Thyroid gland (tissue), 4 donors: ENCODE results near the gene SLC23A2. TPM values are rescaled to one million over a fixed set of nuclear protein-coding genes. Genes with fewer than 3 reads are reported as not detected.

Source experiments
- DNase-seq, 2 donors: peaks; one replicate each; pipeline ENCODE4 v3.0.0-alpha.2; 2019
- H3K27ac ChIP-seq, 3 donors: fragments of 200-600 bp; sonication (generic); 1 replicate in 2 of 3; 2 replicates in 1 of 3; pipeline ENCODE4 v1.5.1; 2016 to 2019; ENCODE audit warnings: mild to moderate bottlenecking in 1 of 3, moderate library complexity in 1 of 3
- H3K27me3 ChIP-seq: fragments of 200-600 bp; sonication (generic); one replicate; pipeline ENCODE4 v1.5.1; 2019
- H3K36me3 ChIP-seq, 2 donors: fragments of 200-600 bp; sonication (generic); one replicate each; pipeline ENCODE4 v1.5.1; 2016 to 2019
- H3K4me1 ChIP-seq, 2 donors: fragments of 200-600 bp; sonication (generic); one replicate each; pipeline ENCODE4 v1.5.1; 2017 to 2019
- H3K4me3 ChIP-seq, 3 donors: fragments of 200-600 bp; sonication (generic); replicated peaks in 1 of 3; 1 replicate in 2 of 3; 2 replicates in 1 of 3; pipeline ENCODE4 v1.5.1; 2016; ENCODE audit warnings: mild to moderate bottlenecking in 1 of 3
- H3K9me3 ChIP-seq: fragments of 200-600 bp; sonication (generic); one replicate; pipeline ENCODE4 v1.5.1; 2017
- POLR2A ChIP-seq, 2 donors: fragments of 450-650 bp; IDR thresholded peaks; one replicate each; pipeline ENCODE4 v1.6.1; 2017; ENCODE audit warnings: antibody characterized with exemption in 2 of 2, mild to moderate bottlenecking in 2 of 2, moderate library complexity in 1 of 2
- WGBS, 2 donors: methylation state at CpG; one replicate each; pipeline ENCODE4 v1.1.5; 2017; 5-methylcytosine and 5-hydroxymethylcytosine counted together
- intact Hi-C: fragments of 100-400 bp; cut with DNase I; formaldehyde crosslinking; loops from one replicate; pipeline ENCODE4 v1.15.1; 2023
- total RNA-seq, 4 donors: library from RNA; depleted of rRNA; stranded (reverse); fragments of >200 nt; gene quantifications; one replicate each; pipeline ENCODE4 v1.2.3, GENCODE V29; 2016
- TF ChIP-seq, protein P1 (sequence below), 6 experiments: fragments of 200-600 bp in 3 of 6; fragments of 450-650 bp in 3 of 6; sonication (generic) in 3 of 6; IDR thresholded peaks; one replicate each; pipeline ENCODE4 v1.5.1; 2016 to 2019; ENCODE audit warnings: antibody characterized with exemption in 6 of 6, mild to moderate bottlenecking in 2 of 6, inconsistent platforms in 1 of 6, moderate library complexity in 1 of 6

Gene SLC23A2
- total RNA-seq, 4 donors from 2014 or later = 36.3 to 67.1 (median 53.7) TPM

GRCh38 chr20:4904127-4904860 lies 97.0 kb downstream of the SLC23A2 start:
- no peaks in the 10 kb centered on the region for H3K27me3 ChIP-seq
- H3K4me3 ChIP-seq = no peak overlapping the region
- intact Hi-C loops = no loop called here
- no peaks in the 10 kb centered on the region for H3K9me3 ChIP-seq
- TF ChIP-seq, protein P1, sequence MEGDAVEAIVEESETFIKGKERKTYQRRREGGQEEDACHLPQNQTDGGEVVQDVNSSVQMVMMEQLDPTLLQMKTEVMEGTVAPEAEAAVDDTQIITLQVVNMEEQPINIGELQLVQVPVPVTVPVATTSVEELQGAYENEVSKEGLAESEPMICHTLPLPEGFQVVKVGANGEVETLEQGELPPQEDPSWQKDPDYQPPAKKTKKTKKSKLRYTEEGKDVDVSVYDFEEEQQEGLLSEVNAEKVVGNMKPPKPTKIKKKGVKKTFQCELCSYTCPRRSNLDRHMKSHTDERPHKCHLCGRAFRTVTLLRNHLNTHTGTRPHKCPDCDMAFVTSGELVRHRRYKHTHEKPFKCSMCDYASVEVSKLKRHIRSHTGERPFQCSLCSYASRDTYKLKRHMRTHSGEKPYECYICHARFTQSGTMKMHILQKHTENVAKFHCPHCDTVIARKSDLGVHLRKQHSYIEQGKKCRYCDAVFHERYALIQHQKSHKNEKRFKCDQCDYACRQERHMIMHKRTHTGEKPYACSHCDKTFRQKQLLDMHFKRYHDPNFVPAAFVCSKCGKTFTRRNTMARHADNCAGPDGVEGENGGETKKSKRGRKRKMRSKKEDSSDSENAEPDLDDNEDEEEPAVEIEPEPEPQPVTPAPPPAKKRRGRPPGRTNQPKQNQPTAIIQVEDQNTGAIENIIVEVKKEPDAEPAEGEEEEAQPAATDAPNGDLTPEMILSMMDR (IDR thresholded peaks at IDR 0.05) = no peak
- no peak for TF ChIP-seq POLR2A (IDR thresholded peaks at IDR 0.05)
- DNase-seq = no peak
- no peak overlapping the region for H3K27ac ChIP-seq
- 96 to 98% methylated on average over 4 of the region's 4 CpGs for WGBS, 2 donors
- no peaks in the 10 kb centered on the region for H3K36me3 ChIP-seq
- H3K4me1 ChIP-seq = no peaks in the 10 kb centered on the region

- no peaks in the 10 kb centered on the region for H3K36me3 ChIP-seq
- no peak for DNase-seq
- intact Hi-C loops = no loop called here
Measured at GRCh38 chr20:4902788-4903187, 98.5 kb downstream of the SLC23A2 start.

DNA sequence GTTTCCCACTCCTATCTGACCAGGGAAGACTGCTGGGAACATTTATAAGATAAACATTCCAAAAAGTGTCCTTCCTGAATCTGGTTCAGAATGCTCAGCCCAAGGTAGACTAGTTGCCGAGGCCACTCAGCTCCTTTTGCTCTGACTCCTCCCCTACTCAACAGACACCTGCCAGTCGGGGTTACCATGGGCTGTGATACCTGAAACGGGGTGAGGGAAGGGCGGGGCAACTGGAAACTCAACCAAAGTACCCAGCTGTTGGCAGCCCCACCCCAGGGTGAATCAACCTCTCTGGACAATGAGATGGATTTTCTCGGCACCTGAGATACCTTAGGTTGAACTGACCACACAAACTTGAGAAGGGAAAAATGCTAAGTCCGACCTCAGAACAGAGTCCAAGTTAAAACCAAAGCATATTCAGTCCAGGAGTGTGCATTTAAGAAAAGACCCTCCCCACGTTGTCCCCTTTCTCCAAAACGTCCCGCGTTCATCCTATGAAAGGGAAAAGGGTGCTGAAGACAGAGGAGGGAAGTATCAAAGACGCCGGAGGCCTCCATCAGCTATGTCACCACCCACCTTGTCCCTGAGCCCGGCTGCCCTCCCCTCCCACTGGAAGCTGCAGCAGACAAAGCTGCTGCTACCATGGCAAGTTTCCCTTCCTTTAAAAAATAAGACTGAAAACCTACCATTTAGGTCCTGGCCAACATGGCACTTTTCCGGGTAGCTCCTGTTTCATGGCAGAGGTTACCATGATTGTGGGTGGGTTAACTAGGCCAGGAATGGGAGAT lies 100.1 kb downstream of the SLC23A2 start:
- no peaks in the 10 kb centered on the region for H3K9me3 ChIP-seq
- intact Hi-C loops = no loop called here
- no peaks in the 10 kb centered on the region for H3K27me3 ChIP-seq
- no peaks in the 10 kb centered on the region for H3K36me3 ChIP-seq
- TF ChIP-seq, protein P1 (IDR thresholded peaks at IDR 0.05) = no peak
- no peak overlapping the region for H3K4me3 ChIP-seq
- 84 to 88% methylated on average over 13 to 14 of the region's 14 CpGs for WGBS, 2 donors
- no peak overlapping the region for H3K27ac ChIP-seq
- DNase-seq = no peak
- peaks cover 0 to 6% of the 10 kb centered on the region in 2 donors for H3K4me1 ChIP-seq

More at GRCh38 chr20:4902788-4903187, 98.5 kb downstream of the SLC23A2 start:
- Histone ChIP-seq H3K27me3 (no peaks in the 10 kb centered on the region), H3K9me3 (no peaks in the 10 kb centered on the region), H3K27ac (no peak overlapping the region), H3K4me1 (peaks cover 0 to 6% of the 10 kb centered on the region in 2 donors), H3K4me3 (no peak overlapping the region)
- WGBS, 2 donors = 91 to 96% methylated on average over 4 of the region's 4 CpGs
- TF ChIP-seq POLR2A (IDR thresholded peaks at IDR 0.05) = no peak
- TF ChIP-seq, protein P1 (IDR thresholded peaks at IDR 0.05) = no peak

DNA sequence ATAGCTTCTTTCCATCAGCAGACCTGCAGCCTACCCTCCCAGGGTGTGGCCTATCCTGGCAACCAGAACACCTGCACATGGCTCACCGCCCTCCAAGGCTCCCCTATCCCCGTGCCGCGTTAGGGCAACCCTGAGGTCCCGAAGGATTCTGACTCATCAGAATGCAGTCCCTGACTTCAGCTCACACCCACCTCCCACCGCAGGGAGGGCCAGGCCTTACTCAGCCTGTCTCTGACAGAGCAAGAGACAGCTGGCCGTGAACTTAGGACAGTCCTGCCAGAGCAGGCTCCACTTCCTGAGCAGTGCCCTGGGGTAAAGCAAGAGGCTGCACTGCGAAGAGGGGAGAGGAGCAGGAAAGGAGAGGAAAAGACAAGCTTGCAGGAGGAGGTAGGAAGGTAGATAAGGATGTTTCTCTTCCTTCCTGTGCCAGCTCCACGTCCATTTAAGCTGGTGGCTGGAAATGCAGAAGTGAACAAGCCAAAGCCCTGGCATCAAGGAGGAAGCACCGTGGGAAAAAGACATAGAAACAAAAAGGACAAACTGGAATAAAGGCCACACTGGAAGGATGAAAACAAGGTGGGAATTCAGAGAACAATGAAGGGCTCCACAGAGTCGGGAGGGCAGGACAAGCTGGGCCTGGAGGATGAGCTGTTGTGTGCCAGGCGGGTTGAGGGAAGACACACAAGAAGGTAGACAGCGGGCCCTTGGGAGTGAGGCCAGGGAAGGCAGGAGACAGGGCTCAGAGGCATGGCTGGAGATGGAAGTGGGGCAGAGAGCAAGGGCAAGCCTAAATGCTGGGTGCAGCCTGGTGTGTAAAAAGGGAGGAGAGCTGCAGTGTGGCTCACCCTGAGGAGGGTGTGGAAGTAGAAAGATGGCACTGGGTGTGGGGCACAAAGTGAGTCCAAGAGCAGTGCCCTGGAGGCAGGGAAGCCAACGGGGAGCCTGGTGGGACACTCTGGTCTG lies 102.7 kb downstream of the SLC23A2 start:
- DNase-seq = no peak
- peaks cover 0 to 6% of the 10 kb centered on the region in 2 donors for H3K4me1 ChIP-seq
- H3K4me3 ChIP-seq = no peak overlapping the region
- H3K9me3 ChIP-seq = no peaks in the 10 kb centered on the region
- TF ChIP-seq, protein P1 (IDR thresholded peaks at IDR 0.05) = no peak
- TF ChIP-seq POLR2A (IDR thresholded peaks at IDR 0.05) = no peak
- H3K36me3 ChIP-seq = no peaks in the 10 kb centered on the region
- intact Hi-C loops = no loop called here
- 72 to 75% methylated on average over 9 to 14 of the region's 14 CpGs for WGBS, 2 donors
- no peak overlapping the region for H3K27ac ChIP-seq
- H3K27me3 ChIP-seq = no peaks in the 10 kb centered on the region
